Superior temporal gyrus (tissue), 1 donor: ENCODE measurements around the gene TMEM45A.
A peak's percentile ranks its signal among the peaks of the same experiment; 100 is the strongest.
"Not testable (repeated sequence)": the region's sequence is repeated elsewhere in the genome, so short reads cannot be mapped to it uniquely, and the experiment has no call there.

Experiments
- DNase-seq: peaks from one replicate; pipeline ENCODE4 v3.0.0-alpha.2; 2016; ENCODE audit errors: extremely low spot score

Gene TMEM45A

GRCh38 chr3:100575704-100576103 is 83.3 kb downstream of the TMEM45A start:
- DNase-seq = no peak

GRCh38 chr3:100577382-100578008 is 85.1 kb downstream of the TMEM45A start:
- no peak for DNase-seq

GRCh38 chr3:100578646-100579045 is 86.2 kb downstream of the TMEM45A start:
- no peak for DNase-seq

GRCh38 chr3:100580147-100580546 is 87.7 kb downstream of the TMEM45A start:
- DNase-seq = no peak

GRCh38 chr3:100581650-100582049 is 89.2 kb downstream of the TMEM45A start:
- DNase-seq = no peak

- not testable (repeated sequence) for DNase-seq
These were observed 89.7 kb downstream of the TMEM45A start for GRCh38 chr3:100582157-100582556.

GRCh38 chr3:100584101-100584660 is 91.8 kb downstream of the TMEM45A start:
- no peak for DNase-seq

GRCh38 chr3:100586832-100587231 is 94.4 kb downstream of the TMEM45A start:
- no peak for DNase-seq

- no peak for DNase-seq
These were observed 95.8 kb downstream of the TMEM45A start for GRCh38 chr3:100588251-100588650.

- DNase-seq = peak; percentile 93
These were observed 97.9 kb downstream of the TMEM45A start for GRCh38 chr3:100590114-100590839.

GRCh38 chr3:100590840-100591147 is 98.4 kb downstream of the TMEM45A start:
- no peak for DNase-seq

- no peak for DNase-seq
These were observed 99.0 kb downstream of the TMEM45A start for GRCh38 chr3:100591411-100591810.

GRCh38 chr3:100600181-100601042 is 108.0 kb downstream of the TMEM45A start:
- DNase-seq = no peak

GRCh38 chr3:100602506-100603444 is 110.4 kb downstream of the TMEM45A start:
- DNase-seq = no peak

- DNase-seq = no peak
These were observed 111.0 kb downstream of the TMEM45A start for GRCh38 chr3:100603469-100603868.

GRCh38 chr3:100605358-100605757 is 112.9 kb downstream of the TMEM45A start:
- no peak for DNase-seq

GRCh38 chr3:100606894-100607512 is 114.6 kb downstream of the TMEM45A start:
- no peak for DNase-seq

GRCh38 chr3:100609305-100609704 is 116.9 kb downstream of the TMEM45A start, which contains the start of gene ADGRG7:
TSS of gene ADGRG7 (plus strand) at chr3:100609601. CDS start at chr3:100609857, 256 bp downstream.
- no peak for DNase-seq

GRCh38 chr3:100609963-100610362 is 117.5 kb downstream of the TMEM45A start:
- no peak for DNase-seq

- DNase-seq = no peak
These were observed 118.8 kb downstream of the TMEM45A start for GRCh38 chr3:100611221-100611620.
